NCI-H510A (cell line): ENCODE data around the gene FOXQ1.
"Not testable (repeated sequence)": the region's sequence is repeated elsewhere in the genome, so short reads cannot be mapped to it uniquely, and the experiment has no call there.

Experiments used
- DNase-seq: peaks from one replicate; lab custom pipeline; 2025; lab: John Stamatoyannopoulos, UW

The FOXQ1 gene

DNA sequence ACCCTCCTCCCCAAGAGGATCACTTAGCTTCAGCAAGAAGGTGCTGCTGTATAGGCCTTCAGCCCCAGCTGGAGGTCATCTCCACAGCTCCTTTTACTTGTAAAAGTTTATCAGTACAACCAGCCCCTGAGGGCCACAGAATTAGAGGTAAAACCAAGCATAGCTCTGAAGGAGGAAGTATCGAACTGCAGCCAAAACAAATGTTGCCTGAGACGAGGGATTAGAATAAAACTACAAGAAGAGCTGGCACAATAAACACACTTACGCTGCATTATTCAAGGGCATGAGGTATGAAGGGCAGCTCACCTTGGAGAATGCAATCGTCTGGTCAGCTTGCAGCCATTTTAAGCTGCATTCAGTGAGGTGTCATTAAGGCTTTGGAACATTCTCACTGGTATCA is 21.1 kb upstream of the FOXQ1 start:
- DNase-seq = no peak

- DNase-seq = no peak
These were observed 20.5 kb upstream of the FOXQ1 start for GRCh38 chr6:1291381-1291780.

GRCh38 chr6:1295420-1295819 is 16.5 kb upstream of the FOXQ1 start:
- DNase-seq = no peak

GRCh38 chr6:1296079-1296478 is 15.8 kb upstream of the FOXQ1 start:
- no peak for DNase-seq

DNA sequence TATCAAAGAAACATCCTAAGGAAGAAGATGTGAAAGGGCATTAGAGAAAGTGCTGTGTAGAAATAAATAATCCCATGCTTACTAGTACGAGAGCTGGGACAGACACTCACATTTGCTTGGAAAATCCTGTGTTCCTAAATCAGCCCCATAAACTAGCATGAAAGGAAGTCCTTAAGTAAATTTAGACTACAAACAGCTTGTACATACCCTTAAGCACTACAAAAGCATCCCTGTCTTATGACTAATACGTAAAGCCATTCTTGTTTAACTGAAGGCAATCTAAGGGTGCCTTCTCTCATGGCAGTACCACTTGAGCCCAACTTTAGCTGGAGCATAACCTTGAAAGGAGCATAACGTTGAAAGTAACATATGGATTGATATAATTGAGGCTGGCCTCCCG is 15.4 kb upstream of the FOXQ1 start:
- no peak for DNase-seq

DNA sequence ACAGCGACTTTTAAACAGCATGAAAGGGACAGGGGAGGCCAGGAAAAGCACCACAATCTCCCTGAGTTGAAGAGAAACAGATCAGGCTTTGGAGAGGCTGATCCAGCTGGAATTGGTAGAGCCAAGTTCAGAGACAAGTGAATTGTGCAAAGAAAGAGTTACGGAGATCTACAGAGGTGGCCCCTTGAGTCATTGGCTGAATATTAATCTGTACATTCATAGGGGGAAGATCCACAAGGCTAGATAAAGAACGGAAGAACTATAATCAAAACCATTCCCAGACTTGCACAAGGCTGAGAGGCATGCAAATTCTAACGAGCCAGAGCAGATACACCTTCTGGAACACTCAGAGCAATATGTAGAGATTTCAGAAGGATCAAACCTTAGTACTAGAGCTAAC is 14.2 kb upstream of the FOXQ1 start:
- no peak for DNase-seq

DNA sequence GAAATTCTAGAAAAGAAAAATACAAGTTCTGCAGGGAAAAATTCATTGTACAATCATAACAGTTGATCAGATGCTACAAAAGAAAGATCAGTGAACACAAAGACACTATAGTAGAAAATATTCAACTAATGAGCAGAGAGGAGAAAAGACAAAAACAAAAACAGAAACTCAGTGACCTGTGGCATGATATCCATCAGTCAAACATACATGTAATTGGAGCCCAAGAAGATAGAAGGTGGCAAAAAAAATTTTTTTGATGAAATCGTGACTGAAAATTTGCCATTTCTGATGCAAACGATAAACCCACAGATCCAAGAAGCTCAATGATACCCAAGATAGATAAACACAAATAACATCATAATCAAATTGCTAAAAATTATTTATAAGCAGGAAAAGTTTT is 13.1 kb upstream of the FOXQ1 start:
- no peak for DNase-seq

- no peak for DNase-seq
These were observed 5.8 kb upstream of the FOXQ1 start for GRCh38 chr6:1306133-1306532.

- DNase-seq = no peak
These were observed 2.5 kb upstream of the FOXQ1 start for GRCh38 chr6:1309366-1309765.

- DNase-seq = no peak
These were observed 1.1 kb upstream of the FOXQ1 start for GRCh38 chr6:1310628-1311399.

- no peak for DNase-seq
These were observed 240 bp downstream of the FOXQ1 start for GRCh38 chr6:1312203-1312472.

- no peak for DNase-seq
These were observed 822 bp downstream of the FOXQ1 start for GRCh38 chr6:1312473-1313367.

DNA sequence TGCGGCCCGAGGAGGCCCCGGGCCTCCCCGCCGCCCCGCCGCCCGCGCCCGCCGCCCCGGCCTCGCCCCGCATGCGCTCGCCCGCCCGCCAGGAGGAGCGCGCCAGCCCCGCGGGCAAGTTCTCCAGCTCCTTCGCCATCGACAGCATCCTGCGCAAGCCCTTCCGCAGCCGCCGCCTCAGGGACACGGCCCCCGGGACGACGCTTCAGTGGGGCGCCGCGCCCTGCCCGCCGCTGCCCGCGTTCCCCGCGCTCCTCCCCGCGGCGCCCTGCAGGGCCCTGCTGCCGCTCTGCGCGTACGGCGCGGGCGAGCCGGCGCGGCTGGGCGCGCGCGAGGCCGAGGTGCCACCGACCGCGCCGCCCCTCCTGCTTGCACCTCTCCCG is 1.5 kb downstream of the FOXQ1 start:
- no peak for DNase-seq

GRCh38 chr6:1313767-1314503 is 2.0 kb downstream of the FOXQ1 start:
- DNase-seq = no peak

DNA sequence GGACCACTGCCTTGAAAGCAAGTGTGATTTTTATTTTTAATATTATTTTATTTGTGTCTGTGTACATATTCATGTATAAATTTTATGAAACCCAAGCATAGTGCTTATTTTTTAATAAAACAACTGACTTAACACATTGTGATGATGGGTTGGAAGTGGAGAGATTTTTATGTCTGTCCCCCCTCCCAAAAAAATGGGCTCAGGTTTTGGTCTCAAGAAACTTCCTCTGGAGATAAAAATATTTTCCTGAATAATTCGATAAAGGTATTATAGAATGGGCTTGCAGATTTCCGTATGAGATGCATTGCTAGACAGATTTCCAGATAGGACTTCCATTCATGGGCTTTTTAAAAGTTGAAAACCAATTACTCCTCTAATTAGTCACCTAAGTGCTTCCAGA is 2.7 kb downstream of the FOXQ1 start:
- no peak for DNase-seq

DNA sequence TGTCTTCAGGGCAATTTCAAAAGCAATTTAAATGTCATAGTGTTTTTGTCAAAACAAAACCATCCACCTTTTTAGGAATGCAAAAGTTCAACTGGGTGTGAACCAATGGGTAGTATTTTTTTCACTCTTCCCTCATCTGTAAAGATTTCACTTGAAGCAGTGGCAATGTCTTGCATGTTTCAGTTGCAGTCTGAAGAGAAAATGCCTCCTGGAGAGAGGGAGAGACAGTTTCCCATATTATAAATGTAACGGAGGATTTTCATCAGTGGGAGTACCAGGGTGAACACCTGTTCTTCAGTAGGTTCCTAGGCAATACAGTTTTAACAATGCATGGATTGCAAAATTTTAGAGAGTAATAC is 3.3 kb downstream of the FOXQ1 start:
- DNase-seq = no peak

- DNase-seq = no peak
These were observed 3.9 kb downstream of the FOXQ1 start for GRCh38 chr6:1315560-1316386.

DNA sequence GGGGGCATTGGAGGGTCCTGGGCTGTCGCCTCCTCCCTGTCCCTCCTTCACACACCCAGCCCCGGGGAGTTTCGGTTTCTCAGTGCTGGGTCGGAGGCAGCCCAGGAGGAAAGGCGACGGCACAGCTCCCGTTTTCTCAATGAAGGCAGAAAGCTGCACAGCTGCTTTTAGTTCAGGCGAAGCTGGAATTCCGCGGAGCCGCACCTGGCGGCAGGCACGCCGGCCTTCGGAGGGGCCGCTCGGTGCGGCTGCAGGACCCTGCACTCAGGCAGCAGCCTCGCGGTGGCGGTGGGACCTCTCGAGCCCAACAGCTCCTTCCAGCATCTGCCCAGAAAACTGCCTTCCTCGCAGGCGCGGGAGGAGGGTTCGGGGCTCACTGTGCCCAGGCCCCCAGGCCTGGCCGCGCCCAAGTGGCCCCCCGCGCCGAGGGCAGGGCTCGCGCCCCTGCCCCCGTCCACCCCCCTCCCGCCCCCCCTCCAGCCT is 4.6 kb downstream of the FOXQ1 start:
- DNase-seq = no peak

GRCh38 chr6:1317302-1317815 is 5.5 kb downstream of the FOXQ1 start:
- no peak for DNase-seq

DNA sequence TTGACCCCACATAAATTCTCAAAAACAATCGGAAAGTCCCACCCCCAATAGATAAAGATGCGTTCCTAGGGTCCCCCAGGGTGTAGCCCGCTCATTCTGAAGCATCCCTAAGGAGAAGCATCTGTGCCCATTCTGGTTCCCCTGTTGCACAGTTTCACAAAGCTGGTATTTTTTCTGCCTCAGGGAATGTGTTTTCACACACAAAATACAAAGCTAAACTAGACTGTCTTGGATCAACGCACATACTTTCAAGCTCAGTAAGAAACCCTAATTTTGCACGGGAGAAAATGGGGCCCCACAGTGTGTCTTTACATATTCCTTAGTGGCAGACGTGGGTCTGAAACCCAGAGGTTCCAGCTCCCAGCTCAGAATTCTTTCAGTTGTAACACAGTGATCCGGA is 6.1 kb downstream of the FOXQ1 start:
- DNase-seq = no peak

DNA sequence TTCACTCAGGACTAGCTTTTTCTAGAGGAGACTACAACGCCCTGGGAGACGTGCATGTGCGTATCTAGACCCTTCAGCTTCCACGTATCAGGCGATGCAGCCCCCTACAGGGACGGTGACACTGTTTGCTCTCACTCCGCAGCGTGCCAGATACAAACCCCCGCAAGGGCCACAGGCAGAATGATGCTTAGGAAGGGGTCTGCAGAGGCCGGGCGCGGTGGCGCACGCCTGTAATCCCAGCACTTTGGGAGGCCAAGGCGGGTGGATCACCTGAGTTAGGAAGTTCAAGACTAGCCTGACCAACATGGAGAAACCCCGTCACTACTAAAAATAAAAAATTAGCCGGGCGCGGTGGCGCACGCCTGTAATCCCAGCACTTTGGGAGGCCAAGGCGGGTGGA is 6.7 kb downstream of the FOXQ1 start:
- not testable (repeated sequence) for DNase-seq

DNA sequence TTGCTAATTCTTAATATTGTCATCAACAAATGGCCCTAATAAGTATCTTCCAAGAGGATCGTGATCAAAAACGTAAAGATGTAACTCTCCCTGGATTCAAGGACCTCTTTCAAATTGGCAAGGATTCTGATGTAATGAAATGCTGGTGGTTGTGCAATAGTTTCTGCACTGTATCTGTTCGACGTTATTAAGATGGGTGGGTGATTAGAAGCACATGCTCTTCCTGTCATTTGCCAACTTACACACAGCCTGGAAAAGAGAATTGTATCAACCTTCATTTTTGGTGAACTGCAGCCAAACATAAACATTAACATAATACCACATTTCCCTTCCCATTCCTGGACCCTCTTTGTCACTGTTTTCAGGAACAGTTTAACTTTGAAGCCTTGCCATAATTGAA is 9.8 kb downstream of the FOXQ1 start:
- DNase-seq = no peak
